Liver (tissue), 9 donors: ENCODE data around the gene ACTR2. TPM values are rescaled to one million over a fixed set of nuclear protein-coding genes. Genes with fewer than 3 reads are reported as not detected.
"Not testable (repeated sequence)": the region's sequence is repeated elsewhere in the genome, so short reads cannot be mapped to it uniquely, and the experiment has no call there.

ENCODE experiments used
- DNase-seq: peaks from one replicate; pipeline ENCODE4 v3.0.0-alpha.2; 2017; ENCODE audit warnings: low spot score
- H3K27ac ChIP-seq, 2 donors: one replicate each; pipeline ENCODE4 v1.7.0; 2013; ENCODE audit warnings: inconsistent platforms in 2 of 2, low read length in 2 of 2, control low read depth in 1 of 2, low read depth in 1 of 2, mild to moderate bottlenecking in 1 of 2
- H3K27me3 ChIP-seq, 4 donors: one replicate each; pipeline versions ENCODE4 v1.6.1 to v1.7.0; 2013; ENCODE audit warnings: low read length in 3 of 4, inconsistent platforms in 1 of 4, mild to moderate bottlenecking in 1 of 4, moderate library complexity in 1 of 4; ENCODE audit not compliant: control insufficient read depth in 4 of 4, insufficient read depth in 4 of 4
- H3K36me3 ChIP-seq, 4 donors: one replicate each; pipeline versions ENCODE4 v1.6.1 to v1.7.0; 2013; ENCODE audit warnings: low read length in 3 of 4, mild to moderate bottlenecking in 3 of 4, low read depth in 1 of 4, moderate library complexity in 1 of 4; ENCODE audit not compliant: control insufficient read depth in 4 of 4, insufficient read depth in 3 of 4
- H3K4me1 ChIP-seq, 4 donors: one replicate each; pipeline versions ENCODE4 v1.6.1 to v1.7.0; 2013; ENCODE audit warnings: low read length in 3 of 4, mild to moderate bottlenecking in 3 of 4, moderate library complexity in 1 of 4; ENCODE audit not compliant: control insufficient read depth in 4 of 4, insufficient read depth in 4 of 4
- H3K4me3 ChIP-seq, 3 donors: one replicate each; pipeline versions ENCODE4 v1.6.1 to v1.7.0; 2013; ENCODE audit warnings: low read length in 3 of 3, control low read depth in 1 of 3, low read depth in 1 of 3, mild to moderate bottlenecking in 1 of 3
- H3K9ac ChIP-seq, 2 donors: one replicate each; pipeline ENCODE4 v1.7.0; 2013; ENCODE audit warnings: low read length in 2 of 2, mild to moderate bottlenecking in 2 of 2, moderate library complexity in 2 of 2, control low read depth in 1 of 2, low read depth in 1 of 2
- H3K9me3 ChIP-seq, 4 donors: one replicate each; pipeline versions ENCODE4 v1.6.1 to v1.7.0; 2013; ENCODE audit warnings: low read length in 3 of 4; ENCODE audit not compliant: control insufficient read depth in 4 of 4
- ATF3 ChIP-seq: IDR thresholded peaks from 2 replicates; pipeline ENCODE4 v1.6.1; 2016; ENCODE audit warnings: antibody characterized with exemption
- EGR1 ChIP-seq, 2 donors: IDR thresholded peaks; 2 replicates each; pipeline ENCODE4 v1.6.1; 2016 to 2018; ENCODE audit warnings: antibody characterized with exemption in 2 of 2, low read depth in 2 of 2
- FOXA1 ChIP-seq: IDR thresholded peaks from 2 replicates; pipeline ENCODE4 v1.6.1; 2016; ENCODE audit warnings: antibody characterized with exemption
- FOXA2 ChIP-seq: IDR thresholded peaks from 2 replicates; pipeline ENCODE4 v1.6.1; 2016; ENCODE audit warnings: antibody characterized with exemption
- GABPA ChIP-seq, 2 donors: IDR thresholded peaks in 1 of 2; conservative IDR thresholded peaks in 1 of 2; 2 replicates each; pipeline ENCODE4 v1.6.1; 2016; ENCODE audit warnings: antibody characterized with exemption in 2 of 2, mild to moderate bottlenecking in 1 of 2, moderate library complexity in 1 of 2
- HNF4A ChIP-seq, 2 donors: conservative IDR thresholded peaks; 2 replicates each; pipeline ENCODE4 v1.6.1; 2016; ENCODE audit warnings: antibody characterized with exemption in 2 of 2, mild to moderate bottlenecking in 2 of 2
- HNF4G ChIP-seq: IDR thresholded peaks from 2 replicates; pipeline ENCODE4 v1.6.1; 2016; ENCODE audit warnings: antibody characterized with exemption
- JUND ChIP-seq, 2 donors: IDR thresholded peaks; 2 replicates each; pipeline ENCODE4 v1.6.1; 2016; ENCODE audit warnings: antibody characterized with exemption in 2 of 2
- NR2F2 ChIP-seq: IDR thresholded peaks from 2 replicates; pipeline ENCODE4 v1.6.1; 2016; ENCODE audit warnings: antibody characterized with exemption
- RAD21 ChIP-seq, 2 donors: IDR thresholded peaks; 2 replicates each; pipeline ENCODE4 v1.6.1; 2016; ENCODE audit warnings: antibody characterized with exemption in 2 of 2, mild to moderate bottlenecking in 2 of 2
- RXRA ChIP-seq, 2 donors: IDR thresholded peaks; 2 replicates each; pipeline ENCODE4 v1.6.1; 2017 to 2018; ENCODE audit warnings: antibody characterized with exemption in 2 of 2, mild to moderate bottlenecking in 1 of 2
- SP1 ChIP-seq: IDR thresholded peaks from 2 replicates; pipeline ENCODE4 v1.6.1; 2018; ENCODE audit warnings: antibody characterized with exemption, mild to moderate bottlenecking
- TAF1 ChIP-seq: conservative IDR thresholded peaks from 2 replicates; pipeline ENCODE4 v1.6.1; 2016; ENCODE audit warnings: antibody characterized with exemption, mild to moderate bottlenecking
- YY1 ChIP-seq: IDR thresholded peaks from 2 replicates; pipeline ENCODE4 v1.6.1; 2016; ENCODE audit warnings: antibody characterized with exemption, mild to moderate bottlenecking
- ZBTB33 ChIP-seq: IDR thresholded peaks from 2 replicates; pipeline ENCODE4 v1.6.1; 2016; ENCODE audit warnings: antibody characterized with exemption
- WGBS: extraction: QIAGEN DNeasy Blood & Tissue Kit; methylation state at CpG from one replicate; pipeline ENCODE4 v1.1.7; 2013; 5-methylcytosine and 5-hydroxymethylcytosine counted together
- polyA plus RNA-seq, 2 donors: library from polyadenylated mRNA; stranded (reverse) in 1 of 2; unstranded in 1 of 2; fragments of 200-250 nt in 1 of 2; fragments of >200 nt in 1 of 2; fragmentation: Nextera tagmentation in 1 of 2; extraction: Ambion mirVana in 1 of 2; gene quantifications; one replicate each; pipeline versions ENCODE4 v1.2.1 to v1.2.3, GENCODE V29; 2013 to 2015
- total RNA-seq, 2 donors: library from RNA; depleted of rRNA; stranded (reverse); fragments of >200 nt; gene quantifications; one replicate each; pipeline ENCODE4 v1.2.3, GENCODE V29; 2014
- TF ChIP-seq, protein P1 (sequence below): IDR thresholded peaks from 2 replicates; pipeline ENCODE4 v1.6.1; 2016; ENCODE audit warnings: antibody characterized with exemption, mild to moderate bottlenecking
- TF ChIP-seq, protein P2 (sequence below): fragments of 150-350 bp; IDR thresholded peaks from 2 replicates; pipeline ENCODE4 v1.5.1; 2017; ENCODE audit warnings: improper control_type of control experiment, low read depth, low read length; ENCODE audit not compliant: missing input control
- TF ChIP-seq, protein P3 (sequence below): IDR thresholded peaks from 2 replicates; pipeline ENCODE4 v1.6.1; 2016; ENCODE audit warnings: antibody characterized with exemption
- donor health status: healthy.
- donor health status: healthy.
- donor health status: healthy.
- donor health status: healthy.
- donor health status: healthy.

The ACTR2 gene
- total and polyA plus RNA-seq, 4 donors: 21.6 to 72.0 (median 45.9) TPM

- Histone ChIP-seq H3K27ac (no peak overlapping the region), H3K27me3 (no peaks in the 10 kb centered on the region), H3K4me1 (peaks cover 0 to 5% (median 0%) of the 10 kb centered on the region in 4 donors), H3K9ac (no peak overlapping the region), H3K4me3 (no peak overlapping the region), H3K36me3 (peaks cover 8 to 43% (median 29%) of the 10 kb centered on the region in 4 donors), H3K9me3 (no peaks in the 10 kb centered on the region)
- WGBS: 59% methylated on average over 6 of the region's 6 CpGs
- DNase-seq: no peak
- TF ChIP-seq NR2F2: no peak
- TF ChIP-seq, protein P1, sequence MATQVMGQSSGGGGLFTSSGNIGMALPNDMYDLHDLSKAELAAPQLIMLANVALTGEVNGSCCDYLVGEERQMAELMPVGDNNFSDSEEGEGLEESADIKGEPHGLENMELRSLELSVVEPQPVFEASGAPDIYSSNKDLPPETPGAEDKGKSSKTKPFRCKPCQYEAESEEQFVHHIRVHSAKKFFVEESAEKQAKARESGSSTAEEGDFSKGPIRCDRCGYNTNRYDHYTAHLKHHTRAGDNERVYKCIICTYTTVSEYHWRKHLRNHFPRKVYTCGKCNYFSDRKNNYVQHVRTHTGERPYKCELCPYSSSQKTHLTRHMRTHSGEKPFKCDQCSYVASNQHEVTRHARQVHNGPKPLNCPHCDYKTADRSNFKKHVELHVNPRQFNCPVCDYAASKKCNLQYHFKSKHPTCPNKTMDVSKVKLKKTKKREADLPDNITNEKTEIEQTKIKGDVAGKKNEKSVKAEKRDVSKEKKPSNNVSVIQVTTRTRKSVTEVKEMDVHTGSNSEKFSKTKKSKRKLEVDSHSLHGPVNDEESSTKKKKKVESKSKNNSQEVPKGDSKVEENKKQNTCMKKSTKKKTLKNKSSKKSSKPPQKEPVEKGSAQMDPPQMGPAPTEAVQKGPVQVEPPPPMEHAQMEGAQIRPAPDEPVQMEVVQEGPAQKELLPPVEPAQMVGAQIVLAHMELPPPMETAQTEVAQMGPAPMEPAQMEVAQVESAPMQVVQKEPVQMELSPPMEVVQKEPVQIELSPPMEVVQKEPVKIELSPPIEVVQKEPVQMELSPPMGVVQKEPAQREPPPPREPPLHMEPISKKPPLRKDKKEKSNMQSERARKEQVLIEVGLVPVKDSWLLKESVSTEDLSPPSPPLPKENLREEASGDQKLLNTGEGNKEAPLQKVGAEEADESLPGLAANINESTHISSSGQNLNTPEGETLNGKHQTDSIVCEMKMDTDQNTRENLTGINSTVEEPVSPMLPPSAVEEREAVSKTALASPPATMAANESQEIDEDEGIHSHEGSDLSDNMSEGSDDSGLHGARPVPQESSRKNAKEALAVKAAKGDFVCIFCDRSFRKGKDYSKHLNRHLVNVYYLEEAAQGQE: no peak
- TF ChIP-seq RXRA (IDR thresholded peaks at IDR 0.05): peak in 1 of 2 donors; percentile 7
- TF ChIP-seq ZBTB33: no peak
- TF ChIP-seq, protein P2, sequence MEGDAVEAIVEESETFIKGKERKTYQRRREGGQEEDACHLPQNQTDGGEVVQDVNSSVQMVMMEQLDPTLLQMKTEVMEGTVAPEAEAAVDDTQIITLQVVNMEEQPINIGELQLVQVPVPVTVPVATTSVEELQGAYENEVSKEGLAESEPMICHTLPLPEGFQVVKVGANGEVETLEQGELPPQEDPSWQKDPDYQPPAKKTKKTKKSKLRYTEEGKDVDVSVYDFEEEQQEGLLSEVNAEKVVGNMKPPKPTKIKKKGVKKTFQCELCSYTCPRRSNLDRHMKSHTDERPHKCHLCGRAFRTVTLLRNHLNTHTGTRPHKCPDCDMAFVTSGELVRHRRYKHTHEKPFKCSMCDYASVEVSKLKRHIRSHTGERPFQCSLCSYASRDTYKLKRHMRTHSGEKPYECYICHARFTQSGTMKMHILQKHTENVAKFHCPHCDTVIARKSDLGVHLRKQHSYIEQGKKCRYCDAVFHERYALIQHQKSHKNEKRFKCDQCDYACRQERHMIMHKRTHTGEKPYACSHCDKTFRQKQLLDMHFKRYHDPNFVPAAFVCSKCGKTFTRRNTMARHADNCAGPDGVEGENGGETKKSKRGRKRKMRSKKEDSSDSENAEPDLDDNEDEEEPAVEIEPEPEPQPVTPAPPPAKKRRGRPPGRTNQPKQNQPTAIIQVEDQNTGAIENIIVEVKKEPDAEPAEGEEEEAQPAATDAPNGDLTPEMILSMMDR: no peak
- TF ChIP-seq RAD21 (IDR thresholded peaks at IDR 0.05): peak; percentile 24 to 59
- no peak for TF ChIP-seq SP1
- TF ChIP-seq HNF4G: no peak
- TF ChIP-seq FOXA2: no peak
- TF ChIP-seq GABPA (IDR thresholded peaks at IDR 0.05 in 1 of 2, conservative IDR thresholded peaks at IDR 0.05 in 1 of 2): no peak
- no peak for TF ChIP-seq FOXA1
- TF ChIP-seq, protein P3, sequence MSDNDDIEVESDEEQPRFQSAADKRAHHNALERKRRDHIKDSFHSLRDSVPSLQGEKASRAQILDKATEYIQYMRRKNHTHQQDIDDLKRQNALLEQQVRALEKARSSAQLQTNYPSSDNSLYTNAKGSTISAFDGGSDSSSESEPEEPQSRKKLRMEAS: no peak
- no peak for TF ChIP-seq ATF3
- peak in 1 of 2 donors; percentile 16 for TF ChIP-seq HNF4A (conservative IDR thresholded peaks at IDR 0.05)
- no peak for TF ChIP-seq YY1
- no peak for TF ChIP-seq JUND (IDR thresholded peaks at IDR 0.05)
- no peak for TF ChIP-seq TAF1
- TF ChIP-seq EGR1 (IDR thresholded peaks at IDR 0.05; ENCODE audit: low read depth in 2 of 2): no peak
These were observed 88.4 kb downstream of the ACTR2 start for GRCh38 chr2:65316072-65316471.

GRCh38 chr2:65317351-65317750, 89.7 kb downstream of the ACTR2 start:
- peaks cover 8 to 33% (median 23%) of the 10 kb centered on the region in 4 donors for H3K36me3 ChIP-seq
- not testable (repeated sequence) for H3K9ac ChIP-seq, H3K4me3 ChIP-seq, H3K9me3 ChIP-seq, H3K4me1 ChIP-seq, DNase-seq, H3K27me3 ChIP-seq, H3K27ac ChIP-seq
- WGBS: 96% methylated on average over 7 of the region's 7 CpGs
